T-helper 9 cell (primary cell): Measurements from ENCODE around the gene DOCK9.

Source experiments
- DNase-seq: peaks from one replicate; pipeline ENCODE4 v3.0.0-alpha.2; 2020

Gene DOCK9

DNA sequence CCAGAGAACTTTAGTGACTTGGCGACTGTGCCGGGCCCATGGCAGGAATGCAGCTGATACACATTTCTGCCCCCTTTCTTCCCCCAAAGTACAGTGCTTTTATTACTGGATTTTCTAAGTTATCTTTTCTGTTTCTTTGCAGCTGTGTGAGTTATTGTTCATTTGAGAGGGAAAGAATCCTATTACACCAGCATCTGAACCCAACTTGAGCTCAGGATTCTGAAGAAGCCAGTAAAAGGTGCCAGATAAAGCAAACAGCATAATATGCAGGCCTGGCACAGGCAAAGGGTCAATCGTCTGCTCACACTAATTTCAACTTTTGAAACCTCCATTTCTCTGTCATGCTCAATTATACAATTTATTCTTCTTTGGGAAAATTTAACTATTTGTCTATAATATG, 93.9 kb downstream of the DOCK9 start:
- no peak for DNase-seq

DNA sequence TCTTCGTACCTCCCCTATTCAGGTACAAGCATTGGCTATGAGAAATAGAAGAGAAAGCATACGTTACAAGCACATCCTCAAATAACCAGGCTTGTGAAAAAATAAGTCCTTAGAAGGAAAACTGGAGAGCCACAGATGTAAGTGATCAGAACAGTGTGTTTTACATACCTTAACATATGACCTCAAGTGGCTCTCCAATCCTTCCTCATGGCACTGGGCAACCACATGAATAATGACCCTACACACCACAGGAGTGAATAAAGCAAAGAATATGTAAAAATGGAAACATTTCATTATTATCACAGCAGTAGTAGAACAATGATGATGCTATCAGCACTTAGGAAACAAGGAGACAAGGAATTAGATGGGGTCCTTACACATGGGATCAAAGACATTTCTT, 96.5 kb downstream of the DOCK9 start:
- DNase-seq, result no peak

DNA sequence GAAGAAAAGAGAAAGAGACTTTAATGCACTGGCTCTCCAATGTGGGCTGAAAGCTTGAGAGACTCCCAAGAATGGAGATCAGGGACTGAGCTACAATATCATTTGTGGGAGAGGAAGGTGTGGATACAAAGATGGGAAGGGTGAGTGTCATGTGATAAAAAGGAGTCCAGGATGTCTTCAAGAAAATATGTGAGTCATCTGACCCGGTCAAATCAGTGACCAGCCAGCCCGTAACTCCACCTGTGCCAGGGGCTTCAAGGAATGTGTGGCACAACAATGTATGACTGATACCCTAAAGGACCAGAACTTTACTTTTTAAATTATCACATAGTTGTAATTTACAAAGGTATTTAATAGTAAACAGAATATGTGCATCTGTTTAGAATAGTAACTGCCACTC, 97.2 kb downstream of the DOCK9 start:
- DNase-seq, result no peak

DNA sequence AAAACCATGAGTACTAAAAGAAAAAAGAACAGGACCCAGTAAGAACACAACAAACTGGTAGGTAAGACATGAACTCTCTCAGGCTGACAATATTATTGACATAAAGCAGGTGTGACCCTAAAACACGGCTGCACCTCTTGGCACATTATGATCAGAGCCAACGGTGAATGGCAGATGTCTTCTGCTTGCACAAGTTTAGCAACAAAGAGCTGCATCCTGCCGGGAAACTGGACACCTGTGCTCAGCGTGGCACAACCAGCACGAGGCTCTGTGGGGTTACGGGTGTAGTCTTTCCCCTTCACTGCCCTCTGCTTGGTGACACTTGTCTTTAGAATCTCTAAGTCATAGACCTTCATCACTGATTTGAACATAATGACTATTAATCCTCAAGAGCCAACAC, 97.9 kb downstream of the DOCK9 start:
- DNase-seq, result no peak

DNA sequence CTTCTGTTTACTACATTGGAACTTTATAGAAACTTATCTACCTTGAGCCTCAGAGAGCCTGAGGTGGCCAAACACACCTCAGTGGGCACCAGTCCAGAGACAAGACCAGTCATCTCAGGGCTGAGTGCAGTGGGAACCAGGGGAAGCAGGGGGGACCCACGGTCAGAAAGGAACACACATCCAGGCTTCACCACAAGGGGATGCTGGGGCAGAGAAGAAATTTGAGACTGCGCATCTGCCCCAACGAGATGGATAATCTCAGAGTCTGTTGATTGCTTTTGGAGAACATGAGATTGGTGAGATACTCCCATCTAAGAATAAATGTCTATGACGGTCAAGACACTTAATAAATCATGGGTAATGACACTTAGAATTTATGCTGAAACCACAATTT, 98.7 kb downstream of the DOCK9 start:
- DNase-seq, result no peak

DNA sequence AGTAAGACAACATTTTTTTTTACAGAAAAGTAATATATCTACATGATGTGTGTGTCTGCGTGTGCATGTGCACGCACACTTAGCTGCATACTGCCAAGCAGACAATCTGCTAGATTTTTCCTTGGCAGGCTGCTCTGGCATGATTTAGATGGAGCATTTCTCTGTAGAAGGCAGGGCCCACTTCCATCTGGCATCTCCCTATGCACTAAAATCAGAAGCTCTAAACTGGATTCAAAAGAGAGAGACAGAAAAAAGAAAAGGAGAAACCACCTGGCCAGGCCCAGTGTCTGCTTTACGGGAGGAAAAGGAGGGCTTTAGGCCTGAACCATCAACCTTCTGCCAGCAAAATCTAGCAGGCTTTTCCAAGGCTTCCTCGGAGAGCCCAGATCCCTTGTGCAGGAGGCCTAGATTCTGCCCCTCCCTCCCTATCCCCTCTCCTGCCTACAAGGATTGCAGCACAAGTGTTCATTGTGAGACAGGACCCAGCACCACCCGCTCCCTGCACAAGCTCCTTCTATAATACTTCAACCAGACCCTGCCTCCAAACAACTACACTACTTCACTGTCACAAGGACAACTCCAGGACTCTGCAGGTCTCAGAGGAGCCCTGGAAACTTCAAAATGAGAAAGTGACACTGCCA, 99.3 kb downstream of the DOCK9 start:
- DNase-seq, result no peak

DNA sequence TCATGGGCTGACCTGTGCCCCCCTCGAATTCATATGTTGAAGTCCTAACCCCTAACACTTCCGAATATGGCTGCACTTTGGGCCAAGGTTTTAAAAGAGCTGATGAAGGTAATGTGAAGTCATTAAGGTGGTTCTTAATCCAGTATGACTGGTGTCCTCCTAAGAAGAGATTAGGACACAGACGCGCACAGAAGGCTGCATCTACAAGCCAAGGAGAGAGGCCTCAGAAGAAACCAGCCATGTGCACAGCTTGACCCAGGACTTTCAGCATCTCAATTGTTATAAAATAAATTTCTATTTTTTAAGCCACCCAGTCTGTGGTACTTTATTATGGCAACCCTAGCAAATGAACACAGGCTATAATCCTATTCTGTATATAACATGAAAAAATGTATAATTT, 99.9 kb downstream of the DOCK9 start:
- no peak for DNase-seq

DNA sequence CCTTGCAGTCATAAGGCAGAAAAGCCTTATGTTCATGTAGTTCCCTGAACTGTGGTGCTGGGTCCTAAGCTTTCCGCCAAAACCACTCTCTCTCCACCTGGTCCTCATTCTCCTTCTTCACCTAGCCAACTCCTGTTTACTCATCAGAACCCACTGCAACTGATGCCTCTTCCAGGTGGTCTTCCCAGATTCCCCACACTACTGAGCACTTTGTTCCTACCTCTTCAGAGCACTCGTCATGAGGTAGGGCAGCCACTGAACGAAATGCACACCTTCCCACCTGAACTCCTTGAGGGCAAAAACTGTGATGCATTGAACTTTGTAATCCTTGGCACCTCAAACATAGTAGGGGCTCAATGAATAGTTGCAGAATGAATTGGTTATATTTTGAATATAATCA, 100.4 kb downstream of the DOCK9 start:
- no peak for DNase-seq

DNA sequence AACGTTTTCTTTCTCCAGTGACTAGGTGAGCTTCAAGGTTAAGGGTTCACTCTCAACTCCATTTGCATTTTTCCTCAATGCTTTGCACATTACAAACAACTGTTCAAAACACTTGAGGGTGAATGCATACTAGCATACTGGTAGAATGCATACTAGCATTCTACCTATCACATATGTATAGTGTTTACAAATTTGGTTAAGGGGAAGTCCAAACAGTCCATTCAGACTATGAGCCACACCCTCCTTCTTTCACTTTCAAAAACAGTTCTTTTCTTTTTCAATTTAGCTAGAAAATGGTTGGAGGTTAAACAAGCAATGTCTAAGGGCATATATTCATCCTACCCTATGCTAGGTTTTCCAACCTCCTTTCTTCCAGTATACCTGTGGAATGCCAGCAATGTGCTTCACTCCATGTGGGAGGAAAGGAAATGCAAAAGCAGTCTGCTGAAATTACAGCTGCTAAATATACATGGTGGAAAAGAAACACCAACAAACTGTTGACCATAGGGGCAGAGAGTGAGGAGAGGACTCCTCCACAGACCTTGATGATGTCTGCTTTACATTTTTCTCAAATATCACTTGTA, 102.6 kb downstream of the DOCK9 start:
- no peak for DNase-seq

DNA sequence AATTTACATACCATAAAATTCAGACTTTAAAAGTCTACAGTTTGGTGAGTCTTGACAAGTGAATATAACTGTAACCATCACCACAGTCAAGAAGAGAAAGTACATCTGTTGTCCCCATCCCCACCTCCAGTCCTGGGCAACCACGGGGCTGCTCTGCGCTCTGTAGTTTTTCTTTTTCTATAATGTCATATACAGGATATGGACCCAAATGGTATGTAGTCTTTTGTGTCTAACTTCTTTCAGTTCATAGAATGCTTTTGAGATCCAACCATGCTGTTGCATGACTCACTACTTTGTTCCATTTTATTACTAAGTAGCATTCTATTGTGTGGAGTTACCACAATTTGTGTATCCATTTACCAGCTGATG, 103.9 kb downstream of the DOCK9 start:
- no peak for DNase-seq

DNA sequence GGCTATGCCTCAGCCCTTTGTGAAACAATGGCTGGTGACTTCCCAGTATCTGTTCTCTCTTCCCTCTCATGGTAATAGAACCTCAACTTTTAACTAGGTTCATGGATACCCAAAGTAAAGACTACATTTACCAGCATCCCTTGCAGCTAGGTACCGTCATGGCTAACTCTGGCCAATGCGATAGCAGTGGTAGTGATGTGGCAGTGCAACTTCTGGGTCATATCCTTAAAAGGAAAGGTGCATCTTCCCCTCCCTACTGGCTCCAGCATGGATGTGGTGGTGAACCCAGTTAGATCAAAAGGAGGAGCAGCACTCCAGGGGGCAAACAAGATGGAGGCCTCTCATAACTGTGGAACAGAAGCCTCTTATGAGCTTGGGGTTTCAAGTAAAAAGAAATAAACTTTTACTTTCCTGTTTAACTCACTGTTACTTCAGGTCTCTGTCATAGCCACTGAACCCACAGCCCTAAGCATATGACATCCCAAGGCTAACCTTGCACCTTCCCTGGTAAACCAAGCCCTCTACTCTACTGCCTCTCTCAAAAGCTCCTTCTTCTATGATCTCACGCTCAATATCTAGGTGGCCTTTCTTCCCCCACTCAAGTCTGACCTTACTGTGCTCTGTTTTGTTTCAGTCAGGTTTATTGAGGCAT, 104.4 kb downstream of the DOCK9 start:
- no peak for DNase-seq

DNA sequence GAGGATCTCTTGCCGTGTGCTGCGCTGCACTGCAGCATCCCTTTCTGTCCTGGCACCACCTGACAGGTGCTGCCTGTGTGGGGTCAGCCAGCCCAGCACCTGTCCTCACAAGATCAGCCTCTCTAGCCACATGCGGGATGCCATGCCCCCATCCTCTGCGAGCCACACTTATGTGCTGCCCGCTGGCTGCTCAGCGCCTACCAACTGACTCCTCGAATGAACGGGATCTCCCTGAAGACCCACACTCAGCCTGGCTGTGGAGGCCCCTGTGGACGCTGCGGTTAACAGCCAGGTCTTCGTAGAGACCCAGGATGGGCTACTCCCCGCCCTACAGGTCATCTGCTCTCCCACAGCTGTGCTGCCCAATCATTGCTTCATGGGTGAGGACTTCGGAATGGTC, 106.1 kb downstream of the DOCK9 start:
- DNase-seq, result no peak

DNA sequence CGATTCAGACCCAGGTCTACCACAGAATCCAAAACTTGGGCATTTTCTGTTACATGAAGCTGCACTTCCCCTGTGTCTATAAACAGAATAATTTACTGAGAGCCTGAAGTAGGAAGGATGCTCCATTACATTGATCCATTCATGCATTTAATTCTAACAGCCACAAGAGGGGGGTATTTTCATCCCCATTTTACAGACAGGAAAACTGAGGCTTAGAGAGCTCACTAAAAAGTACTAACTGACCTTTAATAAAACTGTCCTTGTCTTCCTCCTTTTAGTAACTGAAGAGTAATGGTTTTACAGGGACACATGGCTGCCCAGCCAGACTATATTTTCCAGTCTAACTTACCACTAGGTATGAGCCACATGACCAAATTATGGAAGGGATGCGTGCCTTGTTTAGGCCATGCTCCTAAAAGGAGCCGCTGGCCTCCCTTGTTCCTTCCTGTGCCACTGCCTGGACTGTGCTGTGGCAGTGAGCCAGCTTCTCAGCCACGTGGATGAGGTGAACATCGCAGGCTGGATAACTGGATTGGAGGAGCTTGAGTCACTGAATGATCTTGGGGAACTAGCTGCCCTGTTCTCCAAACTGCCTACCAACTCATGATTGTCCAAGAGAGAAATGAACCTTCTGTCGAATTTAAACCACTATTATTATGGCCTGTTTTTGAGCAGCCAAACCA, 108.3 kb downstream of the DOCK9 start:
- no peak for DNase-seq

DNA sequence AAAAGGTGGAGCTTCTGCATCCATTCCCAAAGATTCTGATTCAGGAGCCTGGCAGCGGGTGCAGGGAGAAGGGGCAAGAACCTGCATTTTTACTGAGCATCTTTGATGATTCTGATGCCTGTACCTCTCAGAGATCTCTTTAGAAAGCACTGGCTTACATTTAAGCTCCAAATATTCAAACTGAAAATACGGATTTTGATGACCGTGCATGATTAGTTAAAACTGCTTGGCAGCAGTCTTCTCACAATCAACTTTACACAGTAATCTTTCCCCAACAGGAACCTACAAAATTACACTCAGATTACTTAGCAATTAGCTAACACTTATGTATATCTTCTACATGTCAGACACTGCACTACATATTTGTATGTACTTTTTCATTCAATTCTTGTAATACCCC, 108.9 kb downstream of the DOCK9 start:
- no peak for DNase-seq

DNA sequence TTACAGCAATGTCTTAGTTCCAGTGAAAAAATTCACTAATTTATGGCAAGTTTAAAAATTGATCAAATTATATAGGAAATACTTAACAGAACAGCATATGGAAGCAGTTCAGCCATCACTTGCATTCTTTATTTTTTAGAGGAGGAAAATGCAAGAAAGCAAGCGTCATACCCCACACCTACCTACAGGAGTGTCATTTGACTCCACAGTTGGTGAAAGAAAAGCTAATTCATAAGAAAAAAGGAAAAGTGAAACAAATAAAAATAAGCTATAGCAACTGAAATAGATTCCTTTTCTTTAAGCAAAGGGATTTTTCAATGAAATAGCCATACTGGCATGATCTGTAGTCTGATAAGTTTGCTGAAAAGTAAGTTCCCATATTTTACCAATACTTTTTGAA, 111.0 kb downstream of the DOCK9 start:
- DNase-seq, result no peak

DNA sequence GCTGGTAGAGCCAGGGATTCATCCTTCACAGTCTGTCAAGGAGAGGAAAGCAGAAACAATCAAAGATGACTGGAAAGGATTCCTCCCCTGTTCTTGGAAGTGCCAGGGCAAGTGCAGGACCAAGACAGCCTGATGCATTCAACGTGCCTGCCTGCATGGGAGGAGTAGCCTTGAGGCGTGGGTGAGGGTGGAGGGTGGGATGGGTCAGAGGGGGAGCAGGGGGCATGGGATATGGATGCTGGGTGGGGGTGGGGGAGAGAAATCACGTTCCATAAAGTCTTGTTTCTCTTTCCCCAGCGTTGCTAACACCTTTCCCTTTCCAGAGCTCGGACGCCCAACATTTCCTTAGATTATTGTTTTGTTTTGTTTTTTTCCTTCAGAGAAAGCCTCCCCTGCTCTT, 117.4 kb downstream of the DOCK9 start:
- DNase-seq, result no peak

DNA sequence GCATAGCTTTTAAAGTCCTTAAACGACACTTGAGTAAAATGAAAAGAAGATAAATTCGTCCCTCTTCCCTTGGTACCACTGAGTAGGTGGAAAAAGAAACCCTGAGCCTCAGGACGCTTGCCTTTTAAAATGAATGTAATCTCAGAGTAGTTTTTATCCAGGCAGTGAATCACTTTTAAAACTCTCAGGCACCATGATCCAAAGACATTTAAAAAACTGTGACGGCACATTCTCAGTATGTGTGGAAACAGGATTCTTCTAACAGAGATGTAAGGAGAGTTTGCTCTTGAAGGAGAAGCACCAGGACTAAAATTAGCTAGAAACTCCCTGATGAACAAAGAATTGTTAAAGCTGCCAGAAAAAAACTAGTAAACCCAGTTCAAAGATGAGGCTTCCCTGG, 119.7 kb downstream of the DOCK9 start:
- no peak for DNase-seq

DNA sequence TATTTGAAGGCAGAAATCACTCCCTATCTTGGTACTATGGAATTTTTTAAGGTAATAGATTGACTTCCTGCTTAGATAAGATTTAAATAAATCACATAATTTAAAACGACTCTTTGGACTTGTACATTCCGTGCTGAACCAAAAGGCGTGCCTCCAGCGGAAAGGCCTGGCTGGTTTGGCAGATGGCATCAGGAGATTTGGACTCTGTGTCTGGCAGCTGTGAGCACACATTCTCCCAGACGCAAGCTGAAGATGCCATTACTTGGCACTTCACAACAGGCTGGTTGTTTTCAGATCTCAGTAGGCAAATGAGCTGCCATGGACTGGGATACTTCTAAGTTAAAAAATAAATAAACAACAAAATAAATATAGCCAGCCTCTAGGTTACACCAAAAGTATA, 120.9 kb downstream of the DOCK9 start:
- no peak for DNase-seq

DNA sequence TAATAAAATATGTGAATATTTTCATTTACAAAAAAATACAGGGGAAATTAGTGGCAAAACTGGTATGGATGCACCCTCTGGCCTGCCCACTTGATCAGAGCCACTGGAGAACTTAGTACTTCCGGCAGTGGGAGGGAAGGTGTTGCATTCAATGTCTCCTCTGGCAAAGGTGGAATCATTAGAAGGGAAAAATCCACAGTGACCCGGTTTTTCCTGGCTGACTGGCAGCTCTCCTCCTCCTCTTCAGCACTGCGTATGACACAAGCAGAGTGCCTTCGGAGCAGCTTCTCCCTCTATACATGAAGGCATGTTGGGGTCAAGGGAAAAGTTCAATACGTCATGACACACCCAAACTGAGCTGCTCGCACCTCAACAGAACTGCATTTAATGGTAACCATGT, 123.4 kb downstream of the DOCK9 start:
- no peak for DNase-seq

DNA sequence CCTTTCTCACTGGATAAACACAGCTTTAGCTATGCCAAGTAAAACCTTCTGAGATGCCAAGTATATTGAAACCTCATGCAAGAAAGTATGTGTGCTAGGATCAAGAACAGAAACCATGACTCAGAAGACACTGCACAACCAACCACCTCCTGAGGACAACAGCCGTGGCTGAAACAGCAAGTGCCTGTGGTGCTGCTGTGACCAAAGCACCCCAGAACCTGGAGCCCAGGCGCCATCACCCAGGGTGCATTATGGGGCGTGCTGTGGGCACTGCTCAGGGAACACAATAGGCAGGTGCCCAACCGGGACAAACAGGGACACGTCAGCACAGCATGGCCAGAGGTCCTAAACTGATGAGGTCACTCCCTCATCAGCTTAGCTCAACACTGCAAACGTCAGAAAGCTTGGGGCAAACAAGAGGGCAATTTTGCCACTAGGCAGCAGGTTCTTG, 124.1 kb downstream of the DOCK9 start:
- DNase-seq, result no peak

DNA sequence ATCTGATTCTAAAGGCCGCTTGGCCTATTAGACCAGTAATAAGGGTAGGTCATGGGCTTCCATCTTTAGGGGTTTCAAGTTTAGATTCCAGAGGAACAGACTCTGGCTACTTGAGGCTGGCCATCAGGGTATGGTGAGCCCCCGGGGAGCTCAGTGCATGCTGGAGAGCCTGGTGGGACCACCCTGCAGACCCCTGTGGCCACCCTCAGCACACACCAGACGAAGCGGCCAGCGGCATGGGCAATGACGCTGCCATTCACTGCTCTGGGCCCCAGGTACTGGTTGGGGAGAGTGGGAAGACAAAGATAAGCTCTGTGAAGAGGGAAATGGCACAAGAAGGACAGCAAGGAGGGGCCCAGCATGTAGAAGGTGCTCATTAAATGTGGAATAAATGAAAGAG, 126.6 kb downstream of the DOCK9 start:
- no peak for DNase-seq

DNA sequence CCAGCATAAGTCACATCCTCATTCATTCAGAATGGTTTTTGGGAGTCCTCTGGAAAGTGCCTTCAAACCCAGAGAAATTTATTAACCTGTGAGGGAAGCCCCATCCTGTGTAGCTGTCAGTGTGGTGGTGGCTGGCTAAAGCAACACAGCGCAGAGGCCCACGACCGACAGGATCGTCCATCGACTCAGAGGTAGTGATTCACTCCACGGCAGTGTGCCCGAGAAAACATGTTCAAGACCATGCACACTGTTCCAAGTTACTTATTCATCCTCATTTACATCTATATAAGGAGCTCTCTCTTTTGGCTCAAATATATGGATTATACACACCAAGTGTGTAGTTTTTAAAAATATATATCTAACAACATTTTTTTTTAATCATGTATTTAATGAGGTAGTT, 129.1 kb downstream of the DOCK9 start:
- DNase-seq, result no peak

DNA sequence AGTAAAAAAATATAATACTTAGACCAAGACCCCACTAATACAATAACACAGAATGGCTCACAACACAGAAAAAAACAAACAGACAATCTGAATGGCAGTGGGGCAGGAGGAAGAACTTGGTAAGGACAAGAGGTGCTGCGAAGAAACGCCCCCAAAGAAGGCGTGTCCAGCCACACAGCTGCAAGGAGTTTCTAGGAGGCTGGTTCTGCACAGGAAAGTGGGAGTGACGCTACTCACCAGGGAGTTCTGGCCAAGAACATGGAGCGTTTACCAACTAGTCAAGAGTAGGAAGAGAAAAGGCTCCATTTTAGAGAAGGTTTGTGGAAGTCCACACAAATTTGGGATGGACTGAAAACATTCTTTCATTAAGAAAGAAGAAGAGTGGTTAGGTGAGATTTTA, 130.1 kb downstream of the DOCK9 start:
- DNase-seq, result no peak

DNA sequence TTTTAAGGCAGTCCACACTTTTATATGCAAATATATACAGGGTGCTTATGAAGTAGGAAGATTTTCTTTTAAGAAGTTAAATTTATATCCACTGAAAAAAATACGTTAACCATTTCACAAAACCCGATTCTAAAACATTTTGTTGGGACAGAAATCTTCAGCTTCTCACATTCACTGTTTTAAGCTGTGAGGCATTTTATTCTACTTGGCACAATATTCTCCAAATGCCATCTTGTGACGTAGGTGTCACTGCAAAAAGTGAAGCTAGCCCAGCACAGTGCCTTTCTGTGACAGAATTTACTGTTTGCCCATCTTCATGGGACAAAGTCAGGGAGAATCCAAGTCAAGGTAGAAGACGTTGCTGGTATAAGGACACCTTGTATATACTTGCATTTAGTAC, 130.9 kb downstream of the DOCK9 start:
- DNase-seq, result no peak
